A673 (cell line): Measurements from ENCODE around the gene R3HDM4. TPM values are rescaled to one million over a fixed set of nuclear protein-coding genes. Genes with fewer than 3 reads are reported as not detected.
"Not testable (repeated sequence)": the region's sequence is repeated elsewhere in the genome, so short reads cannot be mapped to it uniquely, and the experiment has no call there.

Source experiments
- BruUV-seq: library from RNA; stranded (reverse); fragments of 400-500 nt; replicated peaks from 2 replicates; lab custom pipeline; 2021; lab: Mats Ljungman, UMichigan
- CTCF ChIA-PET: fragments of 300-600 bp; sonication (Branson Sonifier 250); formaldehyde crosslinking; loops from one replicate; lab custom pipeline; 2022; ENCODE audit warnings: antibody characterized with exemption; lab: Charles Lee
- POLR2A ChIA-PET: fragments of 300-600 bp; sonication (Branson Sonifier 250); formaldehyde crosslinking; loops from one replicate; lab custom pipeline; 2022; ENCODE audit warnings: antibody characterized with exemption; ENCODE audit not compliant: low non-redundant PET; lab: Charles Lee
- DNase-seq: peaks from one replicate; pipeline ENCODE4 v3.0.0-alpha.2; 2015; ENCODE audit warnings: low spot score
- H3K27ac ChIP-seq: fragments of 200-600 bp; sonication (generic); 2 replicates; pipeline ENCODE4 v1.5.1; 2016; ENCODE audit warnings: mixed run types, low read depth, mild to moderate bottlenecking, mixed read lengths, antibody characterized with exemption, low read length; ENCODE audit not compliant: poor library complexity, severe bottlenecking
- H3K27me3 ChIP-seq: fragments of 200-600 bp; sonication (generic); replicated peaks from 2 replicates; pipeline ENCODE4 v1.6.1; 2017; ENCODE audit warnings: mixed run types, low read depth, mild to moderate bottlenecking, mixed read lengths, antibody characterized with exemption, low read length; ENCODE audit not compliant: insufficient read depth, poor library complexity
- H3K36me3 ChIP-seq: fragments of 200-600 bp; sonication (generic); 2 replicates; pipeline ENCODE4 v1.6.1; 2016; ENCODE audit warnings: mixed run types, mild to moderate bottlenecking, mixed read lengths, antibody characterized with exemption, low read length; ENCODE audit not compliant: insufficient read depth, poor library complexity, severe bottlenecking
- H3K4me1 ChIP-seq: fragments of 200-600 bp; sonication (generic); 2 replicates; pipeline ENCODE4 v1.6.1; 2017; ENCODE audit warnings: mixed run types, mild to moderate bottlenecking, mixed read lengths, antibody characterized with exemption, low read length; ENCODE audit not compliant: insufficient read depth, poor library complexity, severe bottlenecking
- H3K4me3 ChIP-seq: fragments of 200-600 bp; sonication (generic); 2 replicates; pipeline ENCODE4 v1.5.1; 2016; ENCODE audit warnings: low read depth, mixed run types, mild to moderate bottlenecking, mixed read lengths, low read length; ENCODE audit not compliant: poor library complexity, severe bottlenecking
- H3K9me3 ChIP-seq: fragments of 200-600 bp; sonication (generic); 2 replicates; pipeline ENCODE4 v1.6.1; 2016; ENCODE audit warnings: mixed run types, low read depth, mild to moderate bottlenecking, mixed read lengths, antibody characterized with exemption, low read length; ENCODE audit not compliant: poor library complexity, severe bottlenecking
- EZH2 ChIP-seq: fragments of 200-600 bp; sonication (generic); IDR thresholded peaks from 2 replicates; pipeline ENCODE4 v1.6.1; 2017; ENCODE audit warnings: borderline replicate concordance, low read depth, mild to moderate bottlenecking, mixed read lengths, antibody characterized with exemption, low read length; ENCODE audit not compliant: poor library complexity, severe bottlenecking
- intact Hi-C: fragments of 100-400 bp; cut with micrococcal nuclease; formaldehyde crosslinking; loops from one replicate; pipeline ENCODE4 v1.10.0; 2022; ENCODE audit not compliant: unreplicated experiment
- total RNA-seq: library from RNA; stranded (reverse); gene quantifications from 2 replicates; pipeline ENCODE4 v1.2.3, GENCODE V29; 2021
- TF ChIP-seq, protein P1 (sequence below): fragments of 300-800, 200-600 bp; sonication (generic); conservative IDR thresholded peaks from 2 replicates; pipeline ENCODE4 v1.5.1; 2017; ENCODE audit warnings: low read depth, mild to moderate bottlenecking, antibody characterized with exemption, low read length, moderate library complexity, mixed read lengths

R3HDM4 gene
- total RNA-seq, 1 experiment from 2014 or later = 39.3 TPM

- H3K36me3 ChIP-seq = no peaks in the 10 kb centered on the region
- H3K4me3 ChIP-seq = no peak overlapping the region
- BruUV-seq = no TSS peak
- ChIA-PET CTCF (no interaction called here), POLR2A (no interaction called here)
- intact Hi-C loops = no loop called here
- no peak for DNase-seq
- H3K9me3 ChIP-seq = no peaks in the 10 kb centered on the region
- H3K27me3 ChIP-seq = no peaks in the 10 kb centered on the region
- no peaks in the 10 kb centered on the region for H3K4me1 ChIP-seq
- no peak overlapping the region for H3K27ac ChIP-seq
- TF ChIP-seq, protein P1, sequence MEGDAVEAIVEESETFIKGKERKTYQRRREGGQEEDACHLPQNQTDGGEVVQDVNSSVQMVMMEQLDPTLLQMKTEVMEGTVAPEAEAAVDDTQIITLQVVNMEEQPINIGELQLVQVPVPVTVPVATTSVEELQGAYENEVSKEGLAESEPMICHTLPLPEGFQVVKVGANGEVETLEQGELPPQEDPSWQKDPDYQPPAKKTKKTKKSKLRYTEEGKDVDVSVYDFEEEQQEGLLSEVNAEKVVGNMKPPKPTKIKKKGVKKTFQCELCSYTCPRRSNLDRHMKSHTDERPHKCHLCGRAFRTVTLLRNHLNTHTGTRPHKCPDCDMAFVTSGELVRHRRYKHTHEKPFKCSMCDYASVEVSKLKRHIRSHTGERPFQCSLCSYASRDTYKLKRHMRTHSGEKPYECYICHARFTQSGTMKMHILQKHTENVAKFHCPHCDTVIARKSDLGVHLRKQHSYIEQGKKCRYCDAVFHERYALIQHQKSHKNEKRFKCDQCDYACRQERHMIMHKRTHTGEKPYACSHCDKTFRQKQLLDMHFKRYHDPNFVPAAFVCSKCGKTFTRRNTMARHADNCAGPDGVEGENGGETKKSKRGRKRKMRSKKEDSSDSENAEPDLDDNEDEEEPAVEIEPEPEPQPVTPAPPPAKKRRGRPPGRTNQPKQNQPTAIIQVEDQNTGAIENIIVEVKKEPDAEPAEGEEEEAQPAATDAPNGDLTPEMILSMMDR = no peak
- TF ChIP-seq EZH2 = no peak
These were observed 57.9 kb downstream of the R3HDM4 start for GRCh38 chr19:855142-855541.

DNA sequence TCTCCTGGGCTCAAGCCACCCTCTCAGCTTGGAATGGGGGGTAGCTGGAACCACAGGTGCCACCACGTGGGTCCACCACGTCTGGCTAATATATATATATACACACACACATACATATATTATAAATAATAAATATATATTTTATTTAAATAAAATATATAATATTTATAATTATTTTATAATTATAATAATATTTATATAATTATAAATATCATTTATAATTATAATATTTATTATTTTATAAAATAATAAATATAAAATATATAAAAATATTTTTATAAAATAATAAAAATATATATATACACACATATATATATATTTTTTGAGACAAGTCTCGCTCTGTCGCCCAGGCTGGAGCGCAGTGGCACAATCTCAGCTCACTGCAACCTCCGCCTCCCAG is 58.5 kb downstream of the R3HDM4 start:
- H3K27ac ChIP-seq = no peak overlapping the region
- DNase-seq = no peak
- H3K4me1 ChIP-seq = no peaks in the 10 kb centered on the region
- ChIA-PET POLR2A (interaction anchor here (0.7 kb wide), 1 partner anchor 129 kb away, joined by 3 read pairs; the partner anchor contains the start of gene WDR18), CTCF (interaction anchor here (0.5 kb wide), 2 partner anchors 189 to 323 kb away, joined by 4 to 10 read pairs; no protein-coding TSS in a partner anchor)
- H3K4me3 ChIP-seq = no peak overlapping the region
- H3K27me3 ChIP-seq = no peaks in the 10 kb centered on the region
- no TSS peak for BruUV-seq
- intact Hi-C loops = no loop called here
- no peaks in the 10 kb centered on the region for H3K9me3 ChIP-seq
- no peak for TF ChIP-seq EZH2
- TF ChIP-seq, protein P1 = no peak
- H3K36me3 ChIP-seq = no peaks in the 10 kb centered on the region

DNA sequence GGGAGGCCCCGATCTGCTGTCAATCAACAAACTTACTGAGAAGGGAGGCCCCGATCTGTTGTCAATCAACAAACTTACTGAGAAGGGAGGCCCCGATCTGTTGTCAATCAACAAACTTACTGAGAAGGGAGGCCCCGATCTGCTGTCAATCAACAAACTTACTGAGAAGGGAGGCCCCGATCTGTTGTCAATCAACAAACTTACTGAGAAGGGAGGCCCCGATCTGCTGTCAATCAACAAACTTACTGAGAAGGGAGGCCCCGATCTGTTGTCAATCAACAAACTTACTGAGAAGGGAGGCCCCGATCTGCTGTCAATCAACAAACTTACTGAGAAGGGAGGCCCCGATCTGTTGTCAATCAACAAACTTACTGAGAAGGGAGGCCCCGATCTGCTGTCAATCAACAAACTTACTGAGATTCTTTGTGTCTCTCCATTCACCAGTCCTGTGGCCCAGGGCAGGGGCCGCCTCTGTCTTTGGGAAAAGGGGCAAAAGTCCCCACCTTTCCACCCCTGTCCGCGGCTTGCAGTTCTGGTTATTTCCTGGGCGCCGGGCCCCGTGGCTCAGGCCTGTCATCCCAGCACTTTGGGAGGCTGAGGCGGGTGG is 59.3 kb downstream of the R3HDM4 start:
- H3K27me3 ChIP-seq, H3K9me3 ChIP-seq, DNase-seq, H3K36me3 ChIP-seq, BruUV-seq, intact Hi-C loops, H3K27ac ChIP-seq, H3K4me3 ChIP-seq, H3K4me1 ChIP-seq: not testable (repeated sequence)
- POLR2A ChIA-PET = interaction anchor here (0.7 kb wide), 1 partner anchor 130 kb away, joined by 3 read pairs; the partner anchor contains the start of gene WDR18
- CTCF ChIA-PET = interaction anchor here (0.5 kb wide), 2 partner anchors 188 to 323 kb away, joined by 4 to 10 read pairs; no protein-coding TSS in a partner anchor
